Measurements from ENCODE around the gene KLK13.

GRCh38 chr19:51096473-51097165 lies 31.7 kb upstream of the KLK13 start:
- TF ChIP-seq, protein P1, sequence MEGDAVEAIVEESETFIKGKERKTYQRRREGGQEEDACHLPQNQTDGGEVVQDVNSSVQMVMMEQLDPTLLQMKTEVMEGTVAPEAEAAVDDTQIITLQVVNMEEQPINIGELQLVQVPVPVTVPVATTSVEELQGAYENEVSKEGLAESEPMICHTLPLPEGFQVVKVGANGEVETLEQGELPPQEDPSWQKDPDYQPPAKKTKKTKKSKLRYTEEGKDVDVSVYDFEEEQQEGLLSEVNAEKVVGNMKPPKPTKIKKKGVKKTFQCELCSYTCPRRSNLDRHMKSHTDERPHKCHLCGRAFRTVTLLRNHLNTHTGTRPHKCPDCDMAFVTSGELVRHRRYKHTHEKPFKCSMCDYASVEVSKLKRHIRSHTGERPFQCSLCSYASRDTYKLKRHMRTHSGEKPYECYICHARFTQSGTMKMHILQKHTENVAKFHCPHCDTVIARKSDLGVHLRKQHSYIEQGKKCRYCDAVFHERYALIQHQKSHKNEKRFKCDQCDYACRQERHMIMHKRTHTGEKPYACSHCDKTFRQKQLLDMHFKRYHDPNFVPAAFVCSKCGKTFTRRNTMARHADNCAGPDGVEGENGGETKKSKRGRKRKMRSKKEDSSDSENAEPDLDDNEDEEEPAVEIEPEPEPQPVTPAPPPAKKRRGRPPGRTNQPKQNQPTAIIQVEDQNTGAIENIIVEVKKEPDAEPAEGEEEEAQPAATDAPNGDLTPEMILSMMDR (IDR thresholded peaks at IDR 0.05) = peak in 4 of 7 experiments; percentile 12 to 39 (median 30)
- TF ChIP-seq POLR2A (IDR thresholded peaks at IDR 0.05) = no peak
